Measurements from ENCODE around the gene ARHGEF18.
"Not testable (repeated sequence)": the region's sequence is repeated elsewhere in the genome, so short reads cannot be mapped to it uniquely, and the experiment has no call there.

The ARHGEF18 gene

DNA sequence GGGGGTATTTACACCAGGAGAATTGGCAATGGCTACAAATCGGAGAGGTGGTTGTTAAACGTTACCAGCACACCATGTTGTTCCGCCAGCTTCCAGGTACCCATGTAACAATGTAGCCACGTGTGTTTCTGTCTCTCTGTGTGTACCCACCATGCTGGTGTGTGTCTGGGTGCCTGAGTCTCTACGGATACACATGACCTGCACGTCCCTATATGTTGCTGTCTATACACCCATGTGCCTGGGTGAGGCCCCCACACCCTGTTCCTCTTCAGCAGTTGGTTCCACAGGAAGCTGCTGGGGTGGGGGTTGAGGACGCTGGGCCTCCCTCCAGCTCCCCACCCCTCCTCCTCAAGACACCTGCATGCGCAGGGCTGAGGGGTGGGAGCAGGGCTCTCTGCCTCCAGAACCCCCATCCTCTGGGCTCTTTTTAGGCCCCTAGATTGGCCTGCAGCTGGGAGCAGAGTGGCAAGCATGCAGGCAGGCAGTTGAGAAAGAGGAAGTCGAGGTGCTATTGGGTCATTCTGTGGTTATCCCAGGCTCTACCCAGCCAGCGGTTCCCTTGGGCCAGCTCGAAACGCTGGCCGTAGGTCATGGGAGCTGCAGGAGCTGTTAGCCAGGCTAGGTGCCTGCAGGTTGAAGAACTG, at the start of gene ARHGEF18:
ARHGEF18 (plus strand) TSS at position 351 of the 644 bp plus-strand sequence. CDS start 13,954 bp downstream, outside the sequence.
- peak within 1 kb of the TSS; percentile 94 to 97 for H3K27ac Mint-ChIP-seq
- H3K27me3 Mint-ChIP-seq = no peaks in the 10 kb centered on the region
- DNase-seq = peak in 1 of 2 donors; percentile 59
- peaks cover 12 to 18% of the 10 kb centered on the region in 2 donors for H3K9me3 Mint-ChIP-seq
- peaks cover 68% of the 10 kb centered on the region for H3K4me1 Mint-ChIP-seq
- peak within 1 kb of the TSS; percentile 85 to 87 for H3K4me3 Mint-ChIP-seq
- peak; percentile 80 for ATAC-seq

- no peak overlapping the region for H3K27ac Mint-ChIP-seq
- no peaks in the 10 kb centered on the region for H3K4me1 Mint-ChIP-seq
- peaks cover 6% of the 10 kb centered on the region for H3K27me3 Mint-ChIP-seq
- H3K9me3 Mint-ChIP-seq = no peaks in the 10 kb centered on the region
- no peak overlapping the region for H3K4me3 Mint-ChIP-seq
- DNase-seq (no peak), ATAC-seq (no peak)
These were observed 47.2 kb upstream of the ARHGEF18 start for GRCh38 chr19:7301525-7301924.

- ATAC-seq (no peak), DNase-seq (no peak)
- Mint-ChIP-seq H3K27me3 (no peaks in the 10 kb centered on the region), H3K4me3 (no peak overlapping the region), H3K9me3 (no peaks in the 10 kb centered on the region), H3K27ac (no peak overlapping the region), H3K4me1 (no peaks in the 10 kb centered on the region)
These were observed 45.3 kb upstream of the ARHGEF18 start for GRCh38 chr19:7303470-7303869.

- no peaks in the 10 kb centered on the region for H3K27me3 Mint-ChIP-seq
- no peak overlapping the region for H3K4me3 Mint-ChIP-seq
- DNase-seq (no peak), ATAC-seq (no peak)
- H3K9me3 Mint-ChIP-seq = no peaks in the 10 kb centered on the region
- H3K27ac Mint-ChIP-seq = no peak overlapping the region
- no peaks in the 10 kb centered on the region for H3K4me1 Mint-ChIP-seq
These were observed 44.5 kb upstream of the ARHGEF18 start for GRCh38 chr19:7304200-7304599.

- ATAC-seq = no peak
- Mint-ChIP-seq H3K9me3 (no peaks in the 10 kb centered on the region), H3K27ac (no peak overlapping the region), H3K4me1 (no peaks in the 10 kb centered on the region), H3K27me3 (no peaks in the 10 kb centered on the region), H3K4me3 (no peak overlapping the region)
- no peak for DNase-seq
These were observed 41.0 kb upstream of the ARHGEF18 start for GRCh38 chr19:7307590-7308218.

- not testable (repeated sequence) for H3K9me3 Mint-ChIP-seq, ATAC-seq, H3K4me3 Mint-ChIP-seq, H3K27ac Mint-ChIP-seq, H3K27me3 Mint-ChIP-seq, DNase-seq, H3K4me1 Mint-ChIP-seq
These were observed 40.4 kb upstream of the ARHGEF18 start for GRCh38 chr19:7308327-7308726.

DNA sequence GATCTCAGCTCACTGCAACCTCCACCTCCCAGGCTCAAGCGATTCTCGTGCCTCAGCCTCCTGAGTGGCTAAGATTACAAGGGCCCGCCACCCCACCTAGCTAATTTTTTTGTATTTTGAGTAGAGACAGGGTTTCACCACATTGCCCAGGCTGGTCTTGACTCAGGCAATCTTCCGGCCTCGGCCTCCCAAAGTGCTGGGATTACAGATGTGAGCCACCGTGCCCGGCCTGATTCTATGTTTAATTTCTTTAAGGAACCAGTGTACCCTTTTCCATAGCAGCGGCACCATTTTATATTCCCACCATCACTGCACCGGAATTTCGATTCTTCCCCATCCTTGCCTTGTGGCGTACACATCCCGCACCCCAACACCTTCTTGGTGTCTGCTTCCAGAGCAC, 36.8 kb upstream of the ARHGEF18 start:
- Mint-ChIP-seq H3K4me1 (no peaks in the 10 kb centered on the region), H3K27ac (no peak overlapping the region), H3K27me3 (no peaks in the 10 kb centered on the region), H3K4me3 (no peak overlapping the region), H3K9me3 (no peaks in the 10 kb centered on the region)
- no peak for DNase-seq
- ATAC-seq = no peak

- no peaks in the 10 kb centered on the region for H3K4me1 Mint-ChIP-seq
- peaks cover 0 to 3% of the 10 kb centered on the region in 2 donors for H3K9me3 Mint-ChIP-seq
These were observed 35.9 kb upstream of the ARHGEF18 start for GRCh38 chr19:7312816-7313215.

GRCh38 chr19:7318176-7318575, 30.6 kb upstream of the ARHGEF18 start:
- Mint-ChIP-seq H3K27me3 (no peaks in the 10 kb centered on the region), H3K27ac (no peak overlapping the region), H3K9me3 (peaks cover 5 to 9% of the 10 kb centered on the region in 2 donors), H3K4me1 (no peaks in the 10 kb centered on the region), H3K4me3 (no peak overlapping the region)
- no peak for DNase-seq
- no peak for ATAC-seq

More at GRCh38 chr19:7312816-7313215, 35.9 kb upstream of the ARHGEF18 start:
- Mint-ChIP-seq H3K27me3 (no peaks in the 10 kb centered on the region), H3K4me3 (no peak overlapping the region), H3K27ac (no peak overlapping the region)
- no peak for ATAC-seq
- no peak for DNase-seq

GRCh38 chr19:7326105-7326877, 22.4 kb upstream of the ARHGEF18 start:
- no peak overlapping the region for H3K4me3 Mint-ChIP-seq
- peaks cover 0 to 6% of the 10 kb centered on the region in 2 donors for H3K9me3 Mint-ChIP-seq
- ATAC-seq = no peak
- H3K27me3 Mint-ChIP-seq = no peaks in the 10 kb centered on the region
- H3K27ac Mint-ChIP-seq = no peak overlapping the region
- peak in 1 of 2 donors; percentile 47 for DNase-seq
- H3K4me1 Mint-ChIP-seq = no peaks in the 10 kb centered on the region

DNA sequence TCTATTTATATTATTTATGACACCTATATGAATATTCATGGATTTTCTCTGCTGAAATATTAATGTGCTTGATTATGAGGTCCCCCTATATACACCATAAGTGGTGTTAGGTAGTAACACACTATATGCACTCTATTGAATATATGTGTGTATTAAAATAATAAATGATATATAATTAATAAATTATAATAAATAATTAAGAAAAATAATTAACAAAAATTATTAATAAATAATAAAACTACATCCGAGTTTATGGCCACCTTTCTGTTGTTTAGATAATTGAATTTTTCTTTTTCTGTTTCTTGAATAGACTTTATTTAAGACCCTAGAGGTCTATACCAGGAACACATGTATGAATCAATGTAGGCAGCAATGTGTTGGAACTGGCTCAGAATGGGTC, 20.9 kb upstream of the ARHGEF18 start:
- H3K9me3 Mint-ChIP-seq = peaks cover 0 to 6% of the 10 kb centered on the region in 2 donors
- DNase-seq = no peak

GRCh38 chr19:7328647-7329046, 20.1 kb upstream of the ARHGEF18 start:
- Mint-ChIP-seq H3K27ac (no peak overlapping the region), H3K9me3 (peaks cover 0 to 6% of the 10 kb centered on the region in 2 donors), H3K4me1 (no peaks in the 10 kb centered on the region), H3K4me3 (no peak overlapping the region), H3K27me3 (no peaks in the 10 kb centered on the region)
- ATAC-seq (no peak), DNase-seq (no peak)

More for the DNA sequence above, 20.9 kb upstream of the ARHGEF18 start:
- no peak for ATAC-seq
- Mint-ChIP-seq H3K27ac (no peak overlapping the region), H3K4me3 (no peak overlapping the region), H3K4me1 (no peaks in the 10 kb centered on the region), H3K27me3 (no peaks in the 10 kb centered on the region)

DNA sequence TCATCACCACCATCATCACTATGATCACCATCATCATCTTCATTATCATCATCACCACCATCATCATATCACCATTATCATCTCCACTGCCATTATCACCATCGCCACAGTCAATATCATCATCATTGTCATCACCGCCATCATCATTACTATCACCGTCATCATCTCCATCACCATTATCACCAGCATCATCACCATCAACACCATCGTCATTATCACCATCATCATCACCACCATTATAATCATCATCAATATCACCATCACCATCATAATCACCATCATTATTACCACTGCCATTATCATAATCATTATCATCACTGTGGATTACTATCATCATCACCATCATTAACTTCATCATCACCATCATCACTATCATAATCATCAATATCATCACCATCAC, 17.3 kb upstream of the ARHGEF18 start:
- no peaks in the 10 kb centered on the region for H3K4me1 Mint-ChIP-seq
- ATAC-seq (no peak), DNase-seq (no peak)
- no peak overlapping the region for H3K4me3 Mint-ChIP-seq
- H3K27me3 Mint-ChIP-seq = no peaks in the 10 kb centered on the region
- H3K27ac Mint-ChIP-seq = no peak overlapping the region
- no peaks in the 10 kb centered on the region for H3K9me3 Mint-ChIP-seq

GRCh38 chr19:7333198-7334118, 15.3 kb upstream of the ARHGEF18 start:
- DNase-seq = no peak
- ATAC-seq = no peak
- H3K4me3 Mint-ChIP-seq = no peak overlapping the region
- H3K4me1 Mint-ChIP-seq = peaks cover 20% of the 10 kb centered on the region
- no peak overlapping the region for H3K27ac Mint-ChIP-seq
- no peaks in the 10 kb centered on the region for H3K9me3 Mint-ChIP-seq
- no peaks in the 10 kb centered on the region for H3K27me3 Mint-ChIP-seq

GRCh38 chr19:7336321-7336973, 12.3 kb upstream of the ARHGEF18 start:
- peak overlapping the region in 1 of 2 donors; percentile 8 for H3K4me3 Mint-ChIP-seq
- H3K9me3 Mint-ChIP-seq = no peaks in the 10 kb centered on the region
- ATAC-seq (no peak), DNase-seq (no peak)
- no peak overlapping the region for H3K27ac Mint-ChIP-seq
- no peaks in the 10 kb centered on the region for H3K27me3 Mint-ChIP-seq
- H3K4me1 Mint-ChIP-seq = peaks cover 30% of the 10 kb centered on the region

All from stimulated activated naive CD8-positive, alpha-beta T cell treated with anti-CD3 and anti-CD28 coated beads, Interleukin-15, amount 100 ng/mL, for 72 hours (primary cell).